ENCODE data around the gene FAM193A. TPM values are rescaled to one million over a fixed set of nuclear protein-coding genes. Genes with fewer than 3 reads are reported as not detected.

FAM193A gene
- polyA plus RNA-seq, 1 donor (not counting 4 experiments of a cell fraction or from before 2014, with no cell fraction given): 3.6 TPM

- TF ChIP-seq, protein P1, sequence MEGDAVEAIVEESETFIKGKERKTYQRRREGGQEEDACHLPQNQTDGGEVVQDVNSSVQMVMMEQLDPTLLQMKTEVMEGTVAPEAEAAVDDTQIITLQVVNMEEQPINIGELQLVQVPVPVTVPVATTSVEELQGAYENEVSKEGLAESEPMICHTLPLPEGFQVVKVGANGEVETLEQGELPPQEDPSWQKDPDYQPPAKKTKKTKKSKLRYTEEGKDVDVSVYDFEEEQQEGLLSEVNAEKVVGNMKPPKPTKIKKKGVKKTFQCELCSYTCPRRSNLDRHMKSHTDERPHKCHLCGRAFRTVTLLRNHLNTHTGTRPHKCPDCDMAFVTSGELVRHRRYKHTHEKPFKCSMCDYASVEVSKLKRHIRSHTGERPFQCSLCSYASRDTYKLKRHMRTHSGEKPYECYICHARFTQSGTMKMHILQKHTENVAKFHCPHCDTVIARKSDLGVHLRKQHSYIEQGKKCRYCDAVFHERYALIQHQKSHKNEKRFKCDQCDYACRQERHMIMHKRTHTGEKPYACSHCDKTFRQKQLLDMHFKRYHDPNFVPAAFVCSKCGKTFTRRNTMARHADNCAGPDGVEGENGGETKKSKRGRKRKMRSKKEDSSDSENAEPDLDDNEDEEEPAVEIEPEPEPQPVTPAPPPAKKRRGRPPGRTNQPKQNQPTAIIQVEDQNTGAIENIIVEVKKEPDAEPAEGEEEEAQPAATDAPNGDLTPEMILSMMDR (optimal IDR thresholded peaks at IDR 0.05 in 1 of 3, IDR thresholded peaks at IDR 0.05 in 1 of 3, conservative IDR thresholded peaks at IDR 0.05 in 1 of 3; ENCODE audit: extremely low read depth in 1 of 3, insufficient read depth in 2 of 3, low read length in 3 of 3): no peak
- TF ChIP-seq EZH2 (IDR thresholded peaks at IDR 0.05; ENCODE audit: low read length): no peak
- Histone ChIP-seq H3K9ac (ENCODE audit: control insufficient read depth, extremely low read depth, insufficient read depth, low read length) (no peak overlapping the region), H3K4me1 (ENCODE audit: control insufficient read depth, extremely low read depth, insufficient read depth, low read length) (no peaks in the 10 kb centered on the region), H3K4me2 (ENCODE audit: control insufficient read depth, extremely low read depth, insufficient read depth, low read depth, low read length) (no peak overlapping the region), H3K79me2 (ENCODE audit: control insufficient read depth, insufficient read depth, low read length) (no peaks in the 10 kb centered on the region), H3K4me3 (ENCODE audit: control insufficient read depth in 2 of 3, extremely low read depth in 1 of 3, insufficient read depth in 2 of 3, low read depth in 1 of 3, low read length in 3 of 3) (no peak overlapping the region), H3K36me3 (ENCODE audit: control insufficient read depth in 2 of 2, extremely low read depth in 1 of 2, insufficient read depth in 2 of 2, low read length in 2 of 2) (peaks cover 17 to 28% of the 10 kb centered on the region in 2 experiments), H3K27ac (ENCODE audit: control insufficient read depth, insufficient read depth, low read length) (no peak overlapping the region), H3K9me3 (ENCODE audit: control insufficient read depth, low read depth, low read length) (no peaks in the 10 kb centered on the region), H3K27me3 (ENCODE audit: control insufficient read depth, extremely low read depth, insufficient read depth, low read length) (no peaks in the 10 kb centered on the region), H3K9me1 (ENCODE audit: control insufficient read depth, extremely low read depth, insufficient read depth, low read length) (no peaks in the 10 kb centered on the region), H2AFZ (ENCODE audit: control insufficient read depth, low read length) (no peak overlapping the region), H4K20me1 (ENCODE audit: control insufficient read depth, extremely low read depth, insufficient read depth, low read length) (no peaks in the 10 kb centered on the region)
- DNase-seq (ENCODE audit: low read depth, low spot score): no peak
- FAIRE-seq: no peak
- dilution Hi-C loops (cut with MboI; ENCODE audit: extremely low pct_ligation_motif_present, low sequenced_read_pairs): no loop called here
Measured at GRCh38 chr4:2637956-2638552, 101.6 kb downstream of the FAM193A start.

GRCh38 chr4:2638730-2639129 lies 102.3 kb downstream of the FAM193A start:
- no peaks in the 10 kb centered on the region for H3K4me1 ChIP-seq (ENCODE audit: control insufficient read depth, extremely low read depth, insufficient read depth, low read length)
- H3K27ac ChIP-seq (ENCODE audit: control insufficient read depth, insufficient read depth, low read length): no peak overlapping the region
- no peak overlapping the region for H3K9ac ChIP-seq (ENCODE audit: control insufficient read depth, extremely low read depth, insufficient read depth, low read length)
- no peaks in the 10 kb centered on the region for H3K27me3 ChIP-seq (ENCODE audit: control insufficient read depth, extremely low read depth, insufficient read depth, low read length)
- no peaks in the 10 kb centered on the region for H3K9me1 ChIP-seq (ENCODE audit: control insufficient read depth, extremely low read depth, insufficient read depth, low read length)
- no peak overlapping the region for H3K4me3 ChIP-seq (ENCODE audit: control insufficient read depth in 2 of 3, extremely low read depth in 1 of 3, insufficient read depth in 2 of 3, low read depth in 1 of 3, low read length in 3 of 3)
- TF ChIP-seq, protein P1 (optimal IDR thresholded peaks at IDR 0.05 in 1 of 3, IDR thresholded peaks at IDR 0.05 in 1 of 3, conservative IDR thresholded peaks at IDR 0.05 in 1 of 3; ENCODE audit: extremely low read depth in 1 of 3, insufficient read depth in 2 of 3, low read length in 3 of 3): no peak
- no peak for TF ChIP-seq EZH2 (IDR thresholded peaks at IDR 0.05; ENCODE audit: low read length)
- no peak overlapping the region for H2AFZ ChIP-seq (ENCODE audit: control insufficient read depth, low read length)
- no peaks in the 10 kb centered on the region for H3K79me2 ChIP-seq (ENCODE audit: control insufficient read depth, insufficient read depth, low read length)
- FAIRE-seq (no peak), DNase-seq (ENCODE audit: low read depth, low spot score) (no peak)
- no peak overlapping the region for H3K4me2 ChIP-seq (ENCODE audit: control insufficient read depth, extremely low read depth, insufficient read depth, low read depth, low read length)
- dilution Hi-C loops (cut with MboI; ENCODE audit: extremely low pct_ligation_motif_present, low sequenced_read_pairs): no loop called here
- H4K20me1 ChIP-seq (ENCODE audit: control insufficient read depth, extremely low read depth, insufficient read depth, low read length): no peaks in the 10 kb centered on the region
- H3K36me3 ChIP-seq (ENCODE audit: control insufficient read depth in 2 of 2, extremely low read depth in 1 of 2, insufficient read depth in 2 of 2, low read length in 2 of 2): peaks cover 18 to 28% of the 10 kb centered on the region in 2 experiments
- H3K9me3 ChIP-seq (ENCODE audit: control insufficient read depth, low read depth, low read length): no peaks in the 10 kb centered on the region
